ENCODE results near the gene MCM7. TPM values are rescaled to one million over a fixed set of nuclear protein-coding genes. Genes with fewer than 3 reads are reported as not detected.

MCM7 gene
- total and polyA plus RNA-seq, 2 of the 13 experiments (the other 11 are each of a cell fraction or from before 2014, with no cell fraction given), result 84.5 to 214 TPM

DNA sequence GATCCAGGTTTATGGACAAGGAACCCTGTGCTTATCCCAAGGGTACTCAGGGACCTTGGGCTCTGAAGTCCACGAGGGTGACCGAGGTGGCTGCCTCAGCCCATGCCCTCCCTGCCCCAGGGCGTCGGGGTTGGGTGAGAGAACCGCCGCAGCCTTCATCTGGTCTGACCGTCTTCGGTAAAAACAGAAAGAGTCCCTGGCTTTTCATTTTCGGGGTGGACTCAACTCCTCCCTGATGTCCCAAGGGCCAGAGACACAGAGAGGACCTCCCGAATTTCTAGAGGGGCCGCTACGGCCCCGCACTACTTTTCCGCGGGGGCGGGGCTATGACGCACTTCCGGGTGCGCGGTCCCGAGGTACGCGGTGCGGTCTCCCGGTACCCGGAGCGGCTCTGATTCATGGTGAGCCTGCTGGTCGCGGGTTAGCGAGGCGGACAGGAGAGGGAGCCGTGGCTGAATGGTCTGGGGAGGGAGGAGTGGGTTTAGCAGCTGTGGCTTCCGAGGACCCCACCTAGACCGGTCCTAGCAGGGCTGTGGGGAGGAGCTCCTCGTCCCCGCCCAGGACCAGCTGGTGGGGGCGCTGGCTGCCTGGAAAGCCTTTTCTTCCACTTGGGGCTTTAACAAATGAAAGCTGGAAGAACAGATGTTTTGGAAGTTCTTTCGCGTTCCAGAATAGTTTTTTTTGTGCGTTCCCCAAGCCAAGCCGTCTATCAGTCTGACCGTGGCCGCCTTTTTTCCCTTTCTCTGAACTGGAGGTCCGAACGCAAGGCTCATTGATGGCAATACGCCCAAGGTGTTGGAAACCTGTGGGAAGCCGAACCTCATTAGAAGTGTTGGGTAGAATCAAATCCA, 51.5 kb downstream of the MCM7 start, which contains the start of gene ZSCAN21 (continued):
- TF ChIP-seq, protein P1, sequence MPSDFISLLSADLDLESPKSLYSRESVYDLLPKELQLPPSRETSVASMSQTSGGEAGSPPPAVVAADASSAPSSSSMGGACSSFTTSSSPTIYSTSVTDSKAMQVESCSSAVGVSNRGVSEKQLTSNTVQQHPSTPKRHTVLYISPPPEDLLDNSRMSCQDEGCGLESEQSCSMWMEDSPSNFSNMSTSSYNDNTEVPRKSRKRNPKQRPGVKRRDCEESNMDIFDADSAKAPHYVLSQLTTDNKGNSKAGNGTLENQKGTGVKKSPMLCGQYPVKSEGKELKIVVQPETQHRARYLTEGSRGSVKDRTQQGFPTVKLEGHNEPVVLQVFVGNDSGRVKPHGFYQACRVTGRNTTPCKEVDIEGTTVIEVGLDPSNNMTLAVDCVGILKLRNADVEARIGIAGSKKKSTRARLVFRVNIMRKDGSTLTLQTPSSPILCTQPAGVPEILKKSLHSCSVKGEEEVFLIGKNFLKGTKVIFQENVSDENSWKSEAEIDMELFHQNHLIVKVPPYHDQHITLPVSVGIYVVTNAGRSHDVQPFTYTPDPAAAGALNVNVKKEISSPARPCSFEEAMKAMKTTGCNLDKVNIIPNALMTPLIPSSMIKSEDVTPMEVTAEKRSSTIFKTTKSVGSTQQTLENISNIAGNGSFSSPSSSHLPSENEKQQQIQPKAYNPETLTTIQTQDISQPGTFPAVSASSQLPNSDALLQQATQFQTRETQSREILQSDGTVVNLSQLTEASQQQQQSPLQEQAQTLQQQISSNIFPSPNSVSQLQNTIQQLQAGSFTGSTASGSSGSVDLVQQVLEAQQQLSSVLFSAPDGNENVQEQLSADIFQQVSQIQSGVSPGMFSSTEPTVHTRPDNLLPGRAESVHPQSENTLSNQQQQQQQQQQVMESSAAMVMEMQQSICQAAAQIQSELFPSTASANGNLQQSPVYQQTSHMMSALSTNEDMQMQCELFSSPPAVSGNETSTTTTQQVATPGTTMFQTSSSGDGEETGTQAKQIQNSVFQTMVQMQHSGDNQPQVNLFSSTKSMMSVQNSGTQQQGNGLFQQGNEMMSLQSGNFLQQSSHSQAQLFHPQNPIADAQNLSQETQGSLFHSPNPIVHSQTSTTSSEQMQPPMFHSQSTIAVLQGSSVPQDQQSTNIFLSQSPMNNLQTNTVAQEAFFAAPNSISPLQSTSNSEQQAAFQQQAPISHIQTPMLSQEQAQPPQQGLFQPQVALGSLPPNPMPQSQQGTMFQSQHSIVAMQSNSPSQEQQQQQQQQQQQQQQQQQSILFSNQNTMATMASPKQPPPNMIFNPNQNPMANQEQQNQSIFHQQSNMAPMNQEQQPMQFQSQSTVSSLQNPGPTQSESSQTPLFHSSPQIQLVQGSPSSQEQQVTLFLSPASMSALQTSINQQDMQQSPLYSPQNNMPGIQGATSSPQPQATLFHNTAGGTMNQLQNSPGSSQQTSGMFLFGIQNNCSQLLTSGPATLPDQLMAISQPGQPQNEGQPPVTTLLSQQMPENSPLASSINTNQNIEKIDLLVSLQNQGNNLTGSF (CRISPR knock-in tag; IDR thresholded peaks at IDR 0.05), result no peak
- no peak for TF ChIP-seq REL (CRISPR knock-in tag; conservative IDR thresholded peaks at IDR 0.05)
- TF ChIP-seq SMARCE1 (IDR thresholded peaks at IDR 0.05; ENCODE audit: borderline replicate concordance), result no peak
- TF ChIP-seq ZNF660 (CRISPR knock-in tag; IDR thresholded peaks at IDR 0.05; ENCODE audit: borderline replicate concordance, low read depth), result no peak
- TF ChIP-seq MED8 (CRISPR knock-in tag; IDR thresholded peaks at IDR 0.05; ENCODE audit: insufficient replicate concordance), result no peak
- TF ChIP-seq ASH2L (IDR thresholded peaks at IDR 0.05; ENCODE audit: insufficient read length, low read depth, low read length), result peak; percentile 74
- peak; percentile 41; the same call in 1 of the 2 replicates for TF ChIP-seq ZNF256 (CRISPR knock-in tag; conservative IDR thresholded peaks at IDR 0.05)
- no peak for TF ChIP-seq IKZF1 (IDR thresholded peaks at IDR 0.05)
- TF ChIP-seq CBX2 (IDR thresholded peaks at IDR 0.05; ENCODE audit: low read depth, low read length), result no peak
- no peak for TF ChIP-seq CBX2 (CRISPR knock-in tag; IDR thresholded peaks at IDR 0.05; ENCODE audit: low read depth)
- no peak for TF ChIP-seq EHMT2 (IDR thresholded peaks at IDR 0.05; ENCODE audit: borderline replicate concordance, low read depth, low read length)
- TF ChIP-seq, protein P2, sequence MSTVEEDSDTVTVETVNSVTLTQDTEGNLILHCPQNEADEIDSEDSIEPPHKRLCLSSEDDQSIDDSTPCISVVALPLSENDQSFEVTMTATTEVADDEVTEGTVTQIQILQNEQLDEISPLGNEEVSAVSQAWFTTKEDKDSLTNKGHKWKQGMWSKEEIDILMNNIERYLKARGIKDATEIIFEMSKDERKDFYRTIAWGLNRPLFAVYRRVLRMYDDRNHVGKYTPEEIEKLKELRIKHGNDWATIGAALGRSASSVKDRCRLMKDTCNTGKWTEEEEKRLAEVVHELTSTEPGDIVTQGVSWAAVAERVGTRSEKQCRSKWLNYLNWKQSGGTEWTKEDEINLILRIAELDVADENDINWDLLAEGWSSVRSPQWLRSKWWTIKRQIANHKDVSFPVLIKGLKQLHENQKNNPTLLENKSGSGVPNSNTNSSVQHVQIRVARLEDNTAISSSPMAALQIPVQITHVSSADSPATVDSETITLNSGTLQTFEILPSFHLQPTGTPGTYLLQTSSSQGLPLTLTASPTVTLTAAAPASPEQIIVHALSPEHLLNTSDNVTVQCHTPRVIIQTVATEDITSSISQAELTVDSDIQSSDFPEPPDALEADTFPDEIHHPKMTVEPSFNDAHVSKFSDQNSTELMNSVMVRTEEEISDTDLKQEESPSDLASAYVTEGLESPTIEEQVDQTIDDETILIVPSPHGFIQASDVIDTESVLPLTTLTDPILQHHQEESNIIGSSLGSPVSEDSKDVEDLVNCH (CRISPR knock-in tag; IDR thresholded peaks at IDR 0.05), result no peak
- TF ChIP-seq, protein P3, sequence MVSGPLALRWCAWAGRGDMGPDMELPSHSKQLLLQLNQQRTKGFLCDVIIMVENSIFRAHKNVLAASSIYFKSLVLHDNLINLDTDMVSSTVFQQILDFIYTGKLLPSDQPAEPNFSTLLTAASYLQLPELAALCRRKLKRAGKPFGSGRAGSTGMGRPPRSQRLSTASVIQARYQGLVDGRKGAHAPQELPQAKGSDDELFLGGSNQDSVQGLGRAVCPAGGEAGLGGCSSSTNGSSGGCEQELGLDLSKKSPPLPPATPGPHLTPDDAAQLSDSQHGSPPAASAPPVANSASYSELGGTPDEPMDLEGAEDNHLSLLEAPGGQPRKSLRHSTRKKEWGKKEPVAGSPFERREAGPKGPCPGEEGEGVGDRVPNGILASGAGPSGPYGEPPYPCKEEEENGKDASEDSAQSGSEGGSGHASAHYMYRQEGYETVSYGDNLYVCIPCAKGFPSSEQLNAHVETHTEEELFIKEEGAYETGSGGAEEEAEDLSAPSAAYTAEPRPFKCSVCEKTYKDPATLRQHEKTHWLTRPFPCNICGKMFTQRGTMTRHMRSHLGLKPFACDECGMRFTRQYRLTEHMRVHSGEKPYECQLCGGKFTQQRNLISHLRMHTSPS (CRISPR knock-in tag; IDR thresholded peaks at IDR 0.05; ENCODE audit: low read depth), result no peak
- peak; percentile 51; the same call in 1 of the 2 replicates for TF ChIP-seq SP5 (CRISPR knock-in tag; IDR thresholded peaks at IDR 0.05; ENCODE audit: borderline replicate concordance, low read depth)
- no peak for TF ChIP-seq NFYC (CRISPR knock-in tag; IDR thresholded peaks at IDR 0.05)
- no peak for TF ChIP-seq RAD51 (IDR thresholded peaks at IDR 0.05; ENCODE audit: borderline replicate concordance)
- TF ChIP-seq, protein P4, sequence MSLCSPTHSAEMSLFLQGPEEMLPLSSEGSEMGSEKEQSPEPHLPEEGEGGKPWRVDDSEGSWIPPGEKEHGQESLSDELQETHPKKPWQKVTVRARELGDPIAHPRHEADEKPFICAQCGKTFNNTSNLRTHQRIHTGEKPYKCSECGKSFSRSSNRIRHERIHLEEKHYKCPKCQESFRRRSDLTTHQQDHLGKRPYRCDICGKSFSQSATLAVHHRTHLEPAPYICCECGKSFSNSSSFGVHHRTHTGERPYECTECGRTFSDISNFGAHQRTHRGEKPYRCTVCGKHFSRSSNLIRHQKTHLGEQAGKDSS (CRISPR knock-in tag; IDR thresholded peaks at IDR 0.05; ENCODE audit: borderline replicate concordance, low read depth), result peak; percentile 45; the same call in 1 of the 2 replicates
- no peak for TF ChIP-seq REXO4 (CRISPR knock-in tag; IDR thresholded peaks at IDR 0.05; ENCODE audit: borderline replicate concordance)
- TF ChIP-seq ZNF841 (CRISPR knock-in tag; IDR thresholded peaks at IDR 0.05; ENCODE audit: borderline replicate concordance), result no peak

All from HepG2 (cell line).